Hepatocyte (in vitro differentiated cells): ENCODE measurements around the gene PRKAG2.

ENCODE experiments used
- CTCF ChIP-seq: fragments of 200-600 bp; sonication (generic); IDR thresholded peaks from 2 replicates; pipeline ENCODE4 v1.5.1; 2016; ENCODE audit warnings: antibody characterized with exemption, mild to moderate bottlenecking; ENCODE audit not compliant: poor library complexity
- EZH2 ChIP-seq: fragments of 200-600 bp; sonication (generic); IDR thresholded peaks from 2 replicates; pipeline ENCODE4 v1.6.1; 2016; ENCODE audit warnings: antibody characterized with exemption, mild to moderate bottlenecking, borderline replicate concordance
- EZH2phosphoT487 ChIP-seq: fragments of 200-600 bp; sonication (generic); IDR thresholded peaks from one replicate; pipeline ENCODE4 v1.6.1; 2018; ENCODE audit warnings: antibody characterized with exemption, mild to moderate bottlenecking, low read depth, moderate library complexity; ENCODE audit not compliant: unreplicated experiment, severe bottlenecking

DNA sequence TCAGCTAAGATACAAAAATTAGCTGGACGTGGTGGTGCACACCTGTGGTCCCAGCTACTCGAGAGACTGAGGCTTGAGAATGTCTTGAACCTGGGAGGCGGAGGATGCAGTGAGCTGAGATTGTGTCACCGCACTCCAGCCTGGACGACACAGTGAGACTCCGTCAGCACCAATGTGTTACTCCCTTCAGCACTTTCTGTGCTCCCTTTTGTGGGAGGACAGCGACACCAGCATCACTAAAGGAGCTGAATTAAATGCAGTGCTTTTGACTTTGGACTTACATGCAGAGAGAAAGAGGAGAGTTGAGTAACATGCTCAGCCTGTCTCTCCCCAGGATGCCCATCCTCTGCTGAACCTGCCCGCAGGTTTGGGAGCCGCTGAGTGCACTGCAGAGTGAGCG is 265.0 kb downstream of the PRKAG2 start:
- TF ChIP-seq EZH2 (no peak), CTCF (no peak), EZH2phosphoT487 (no peak)
